GM10266 (cell line): ENCODE measurements around the gene CBX6.
"Not testable (repeated sequence)": the region's sequence is repeated elsewhere in the genome, so short reads cannot be mapped to it uniquely, and the experiment has no call there.

Source experiments
- DNase-seq: peaks from one replicate; pipeline ENCODE4 v3.0.0; 2012; ENCODE audit errors: extremely low spot score
- TF ChIP-seq, protein P1 (sequence below): IDR thresholded peaks from 2 replicates; pipeline ENCODE4 v1.5.1; 2012; ENCODE audit warnings: mild to moderate bottlenecking, low read depth; ENCODE audit not compliant: control insufficient read depth, insufficient read depth; ENCODE audit errors: missing control alignments

CBX6 gene

DNA sequence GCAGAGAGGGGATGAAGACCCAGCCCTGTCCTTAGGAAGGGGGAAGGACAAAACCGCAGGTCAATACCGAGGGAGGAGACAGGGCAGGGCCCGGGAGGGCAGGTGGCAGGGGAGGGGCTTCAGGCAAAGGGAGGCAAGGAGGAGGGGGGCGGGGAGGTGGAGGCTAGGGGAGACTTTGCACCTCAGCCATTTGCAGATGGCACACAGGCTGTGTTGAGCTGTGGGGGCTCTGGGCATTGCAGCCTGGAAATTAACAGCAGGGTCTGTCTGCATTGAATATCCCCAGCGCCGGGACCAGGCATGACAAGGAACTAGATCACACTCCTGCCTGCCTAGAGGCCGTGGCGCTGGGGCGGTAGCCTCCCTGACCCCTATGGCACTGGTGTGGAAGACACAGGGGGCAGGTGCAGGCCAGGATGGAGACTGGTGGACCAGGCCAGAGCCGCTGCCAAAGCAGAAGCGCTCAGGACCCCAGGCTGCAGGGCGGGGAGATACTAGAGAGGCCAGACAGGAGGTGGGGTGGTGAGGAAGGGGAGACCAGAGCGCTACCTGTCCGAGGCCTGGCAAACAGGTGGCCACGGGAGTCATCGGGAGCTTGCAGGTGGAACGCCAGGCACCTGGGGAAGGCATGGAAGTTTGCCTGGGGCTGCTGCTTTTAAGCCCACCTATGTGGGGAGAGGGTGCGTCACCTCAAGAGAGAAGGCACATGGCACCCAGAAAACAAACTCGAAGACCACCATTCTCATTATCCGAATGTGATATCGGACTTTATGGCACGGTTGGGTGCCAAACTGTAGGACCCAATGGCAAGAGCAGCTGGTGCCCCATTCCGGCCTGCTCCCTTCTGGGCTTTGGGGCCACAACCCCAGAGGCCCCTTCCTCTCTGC is 11.5 kb downstream of the CBX6 start:
- no peak for DNase-seq

DNA sequence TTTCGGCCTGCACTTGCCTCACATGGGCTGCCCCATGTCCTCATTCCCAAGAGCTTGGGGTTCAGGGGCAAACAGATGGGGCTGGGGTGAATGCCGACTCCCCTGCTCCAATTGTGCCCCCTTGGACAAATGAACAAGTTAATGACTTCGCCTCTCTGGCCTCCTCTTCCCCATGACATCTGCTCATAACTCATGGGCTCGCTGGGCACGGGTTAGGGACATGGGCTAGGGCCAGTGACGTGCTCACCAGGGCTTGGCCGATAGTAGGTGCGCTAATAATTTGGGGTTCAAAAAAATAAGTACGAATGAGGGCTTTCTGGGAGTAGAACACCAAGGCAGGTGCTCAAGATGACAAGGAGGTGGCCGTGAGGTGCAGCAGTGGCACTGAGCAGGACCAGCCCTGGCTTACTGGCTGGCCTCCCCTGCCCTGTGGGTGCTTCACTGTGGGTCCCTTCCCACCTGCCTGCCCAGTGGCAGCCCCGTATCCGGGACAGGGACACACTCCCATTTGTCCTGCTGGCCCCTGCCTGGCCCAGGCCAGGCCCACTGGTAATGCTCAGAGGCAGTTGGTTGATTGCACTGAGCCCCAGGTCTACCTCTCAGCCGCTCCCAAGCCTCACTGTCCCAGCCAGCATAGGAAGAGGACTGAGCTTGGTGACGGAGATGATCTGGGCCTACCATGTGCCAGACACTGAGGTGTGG is 12.3 kb downstream of the CBX6 start:
- TF ChIP-seq, protein P1, sequence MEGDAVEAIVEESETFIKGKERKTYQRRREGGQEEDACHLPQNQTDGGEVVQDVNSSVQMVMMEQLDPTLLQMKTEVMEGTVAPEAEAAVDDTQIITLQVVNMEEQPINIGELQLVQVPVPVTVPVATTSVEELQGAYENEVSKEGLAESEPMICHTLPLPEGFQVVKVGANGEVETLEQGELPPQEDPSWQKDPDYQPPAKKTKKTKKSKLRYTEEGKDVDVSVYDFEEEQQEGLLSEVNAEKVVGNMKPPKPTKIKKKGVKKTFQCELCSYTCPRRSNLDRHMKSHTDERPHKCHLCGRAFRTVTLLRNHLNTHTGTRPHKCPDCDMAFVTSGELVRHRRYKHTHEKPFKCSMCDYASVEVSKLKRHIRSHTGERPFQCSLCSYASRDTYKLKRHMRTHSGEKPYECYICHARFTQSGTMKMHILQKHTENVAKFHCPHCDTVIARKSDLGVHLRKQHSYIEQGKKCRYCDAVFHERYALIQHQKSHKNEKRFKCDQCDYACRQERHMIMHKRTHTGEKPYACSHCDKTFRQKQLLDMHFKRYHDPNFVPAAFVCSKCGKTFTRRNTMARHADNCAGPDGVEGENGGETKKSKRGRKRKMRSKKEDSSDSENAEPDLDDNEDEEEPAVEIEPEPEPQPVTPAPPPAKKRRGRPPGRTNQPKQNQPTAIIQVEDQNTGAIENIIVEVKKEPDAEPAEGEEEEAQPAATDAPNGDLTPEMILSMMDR, result no peak
- no peak for DNase-seq

More for the DNA sequence above, 11.5 kb downstream of the CBX6 start:
- TF ChIP-seq, protein P1, result no peak

DNA sequence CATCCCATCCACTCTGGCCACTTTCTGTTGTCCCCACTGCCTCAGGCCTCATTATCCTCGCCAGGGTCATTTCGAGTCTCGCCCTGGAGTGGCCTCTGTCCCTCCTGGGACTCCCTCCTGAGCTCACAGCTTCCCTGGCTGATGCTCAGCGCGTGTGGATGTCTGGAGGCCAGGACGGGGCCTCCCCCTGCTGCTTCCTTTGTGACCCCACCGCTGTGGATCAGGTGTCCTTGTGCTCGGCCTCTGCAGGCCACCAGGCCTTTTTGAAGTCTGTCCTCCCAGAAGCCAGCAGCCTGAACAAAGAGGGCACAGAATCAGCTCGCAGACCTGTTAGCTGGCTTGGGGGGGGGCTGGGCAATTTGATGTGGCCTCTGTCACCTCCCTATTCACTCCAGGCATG is 13.5 kb downstream of the CBX6 start:
- TF ChIP-seq, protein P1, result no peak
- DNase-seq, result no peak

DNA sequence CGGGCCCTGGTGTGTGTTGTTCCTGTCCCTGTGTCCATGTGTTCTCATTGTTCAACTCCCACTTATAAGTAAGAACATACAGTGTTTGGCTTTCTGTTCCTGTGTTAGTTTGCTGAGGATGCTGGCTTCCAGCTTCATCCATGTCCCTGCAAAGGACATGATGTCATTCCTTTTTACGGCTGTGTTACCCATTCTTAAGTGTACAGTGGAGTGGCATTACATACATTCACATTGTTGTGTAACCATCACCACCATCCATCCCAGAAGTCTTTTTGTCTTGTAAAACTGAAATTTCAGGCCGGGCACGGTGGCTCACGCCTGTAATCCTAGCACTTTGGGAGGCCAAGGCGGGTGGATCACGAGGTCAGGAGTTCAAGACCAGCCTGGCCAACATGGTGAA is 17.5 kb downstream of the CBX6 start:
- DNase-seq, result not testable (repeated sequence)

DNA sequence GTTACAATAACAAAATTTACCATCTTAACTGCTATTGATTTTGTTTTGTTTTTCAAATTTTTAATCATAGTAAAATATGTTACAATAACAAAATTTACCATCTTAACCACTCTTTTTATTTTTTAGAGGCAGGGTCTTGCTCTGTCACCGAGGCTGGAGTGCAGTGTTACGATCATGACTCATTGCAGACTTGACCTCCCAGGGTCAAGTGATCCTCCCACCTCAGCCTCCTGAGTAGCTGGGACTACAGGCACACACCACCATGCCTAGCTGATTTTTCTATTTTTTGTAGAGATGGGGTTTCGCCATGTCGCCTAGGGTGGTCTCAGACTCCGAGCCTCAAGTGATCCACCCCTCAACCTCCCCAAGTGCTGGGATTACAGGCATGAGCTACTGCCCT is 18.1 kb downstream of the CBX6 start:
- not testable (repeated sequence) for DNase-seq

DNA sequence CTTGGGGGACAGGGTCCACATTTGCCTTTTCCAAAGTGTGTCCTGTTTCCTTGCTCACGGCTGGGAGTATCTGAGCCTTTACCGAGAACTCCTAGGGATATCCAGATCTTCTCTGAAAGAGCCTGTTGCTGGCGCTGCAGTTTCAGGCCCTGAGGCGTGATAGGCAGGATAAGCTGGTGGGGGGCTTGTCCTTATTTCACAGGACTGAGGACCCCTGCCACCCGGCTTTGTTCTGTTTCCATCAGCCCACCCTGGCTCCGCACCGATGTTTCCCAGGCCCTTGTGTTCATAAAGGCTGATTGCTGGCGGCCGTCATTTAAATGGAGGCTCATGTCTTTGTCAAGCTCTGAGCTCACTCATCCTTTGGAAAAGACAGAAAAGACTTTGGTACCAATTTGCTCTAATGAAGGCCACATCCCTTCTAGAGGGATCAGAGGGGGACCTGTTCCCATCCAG is 18.8 kb downstream of the CBX6 start:
- DNase-seq, result no peak
- TF ChIP-seq, protein P1, result no peak

DNA sequence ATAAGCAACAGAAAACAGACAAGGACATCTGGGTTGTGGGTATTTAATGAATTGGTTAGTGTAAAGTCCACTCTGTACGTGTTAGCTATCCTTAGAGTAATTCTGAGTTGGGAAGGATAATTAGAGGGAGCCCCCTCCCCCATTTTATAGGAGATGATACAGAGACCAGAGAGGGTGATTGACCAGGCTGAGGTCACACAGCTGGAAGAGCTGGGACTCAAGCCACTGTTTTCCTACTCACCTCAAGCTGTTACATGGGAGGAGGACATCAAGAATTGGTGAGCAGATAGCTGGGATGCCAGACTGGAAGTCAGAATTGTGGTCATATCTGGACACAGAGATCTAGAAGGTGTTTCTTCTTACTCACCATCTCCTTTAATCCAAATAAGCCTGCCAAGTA is 19.5 kb downstream of the CBX6 start:
- no peak for DNase-seq
- TF ChIP-seq, protein P1, result no peak
